Measurements from ENCODE around the gene FGF21.

GRCh38 chr19:48737360-48737998, 17.8 kb upstream of the FGF21 start:
- no peak for TF ChIP-seq CTCF (IDR thresholded peaks at IDR 0.05)
- TF ChIP-seq POLR2AphosphoS5 (IDR thresholded peaks at IDR 0.05), result no peak
- TF ChIP-seq EP300 (IDR thresholded peaks at IDR 0.05), result no peak
- TF ChIP-seq POLR2A (IDR thresholded peaks at IDR 0.05), result no peak
